ENCODE data around the gene GJB1.

GJB1 gene

DNA sequence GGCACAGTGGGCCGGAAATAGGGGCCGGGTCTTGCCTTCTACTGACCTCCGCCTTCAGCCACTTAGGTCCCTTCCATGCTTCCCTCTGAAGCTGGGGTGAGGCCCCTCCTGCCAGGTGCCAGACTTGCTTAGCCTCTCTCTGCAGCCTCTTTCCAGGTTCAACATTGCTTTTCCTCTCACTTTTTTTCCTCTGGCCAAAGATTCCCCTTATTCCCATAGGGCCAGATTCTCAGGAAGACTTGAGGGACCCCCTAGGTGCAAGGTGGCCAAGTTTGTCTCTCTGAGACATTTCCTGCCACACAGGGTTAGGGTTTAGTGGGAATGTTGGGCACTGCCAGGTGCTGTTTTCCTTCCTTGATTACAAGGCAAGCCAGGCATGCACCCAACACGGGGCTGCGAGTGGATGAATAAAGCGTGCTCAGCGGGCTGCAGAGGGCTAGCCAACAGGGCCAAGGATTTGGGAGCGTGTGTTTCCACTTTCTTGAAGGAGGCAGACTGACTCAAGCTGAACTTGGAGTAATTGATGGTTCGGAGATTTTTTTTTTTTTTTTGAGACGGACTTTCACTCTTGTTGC is 7.6 kb upstream of the GJB1 start:
- DNase-seq = no peak

DNA sequence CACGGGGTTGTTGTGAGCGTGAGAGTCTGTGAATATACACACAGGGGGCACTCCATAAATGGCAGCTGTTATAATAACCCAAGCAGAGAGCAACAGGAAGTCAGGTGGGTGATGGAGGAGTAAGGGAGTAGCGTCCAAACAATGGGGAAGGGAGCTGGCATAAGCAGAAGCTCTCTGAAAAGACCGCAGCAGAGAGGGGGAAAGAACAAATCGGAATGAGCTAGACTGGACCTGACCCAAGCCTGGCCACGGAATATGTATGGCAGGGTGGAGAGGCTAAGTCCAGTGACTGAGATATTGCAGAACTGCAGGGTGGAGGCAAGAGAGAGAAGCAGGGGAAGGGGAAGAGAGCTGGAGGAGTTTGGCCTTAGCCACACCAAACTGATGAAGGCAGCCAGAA is 6.5 kb upstream of the GJB1 start:
- no peak for DNase-seq

DNA sequence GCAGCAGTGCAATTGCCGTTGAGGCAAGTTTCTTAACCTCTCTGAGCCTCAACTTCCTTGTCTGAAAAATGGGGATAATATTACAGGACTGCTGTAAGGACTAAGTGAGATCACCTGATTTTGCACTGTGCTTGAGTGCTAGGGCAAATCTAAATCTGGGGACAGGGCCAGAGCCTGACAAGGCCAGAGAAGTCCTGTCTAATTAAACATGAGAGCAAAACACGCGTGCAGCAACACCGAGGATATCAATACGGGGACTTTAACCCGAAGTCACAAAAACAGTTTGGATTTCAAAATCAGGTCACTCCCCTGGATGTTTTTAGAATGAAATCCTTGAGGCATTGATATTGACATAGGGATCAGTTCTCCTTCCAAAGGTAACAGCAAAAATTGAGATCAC is 5.7 kb upstream of the GJB1 start:
- no peak for DNase-seq

DNA sequence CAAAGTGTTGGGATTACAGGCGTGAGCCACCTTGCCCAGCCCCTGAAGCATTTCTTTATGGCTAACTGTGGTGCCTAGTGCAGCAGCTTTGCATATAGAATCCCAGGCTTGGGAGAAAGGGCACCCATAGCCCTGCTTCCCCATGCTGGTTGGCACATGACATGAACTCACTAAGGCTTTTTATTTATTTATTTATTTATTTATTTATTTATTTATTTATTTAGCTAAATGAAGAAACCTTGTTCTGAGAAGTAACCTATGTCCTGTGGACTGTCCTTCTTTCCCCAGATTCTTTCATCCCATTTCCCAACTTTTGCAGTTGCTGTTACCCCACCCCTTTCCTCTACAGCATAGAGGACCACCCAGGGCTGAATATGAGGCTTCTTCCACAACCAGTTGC is 1.9 kb upstream of the GJB1 start:
- DNase-seq = no peak

DNA sequence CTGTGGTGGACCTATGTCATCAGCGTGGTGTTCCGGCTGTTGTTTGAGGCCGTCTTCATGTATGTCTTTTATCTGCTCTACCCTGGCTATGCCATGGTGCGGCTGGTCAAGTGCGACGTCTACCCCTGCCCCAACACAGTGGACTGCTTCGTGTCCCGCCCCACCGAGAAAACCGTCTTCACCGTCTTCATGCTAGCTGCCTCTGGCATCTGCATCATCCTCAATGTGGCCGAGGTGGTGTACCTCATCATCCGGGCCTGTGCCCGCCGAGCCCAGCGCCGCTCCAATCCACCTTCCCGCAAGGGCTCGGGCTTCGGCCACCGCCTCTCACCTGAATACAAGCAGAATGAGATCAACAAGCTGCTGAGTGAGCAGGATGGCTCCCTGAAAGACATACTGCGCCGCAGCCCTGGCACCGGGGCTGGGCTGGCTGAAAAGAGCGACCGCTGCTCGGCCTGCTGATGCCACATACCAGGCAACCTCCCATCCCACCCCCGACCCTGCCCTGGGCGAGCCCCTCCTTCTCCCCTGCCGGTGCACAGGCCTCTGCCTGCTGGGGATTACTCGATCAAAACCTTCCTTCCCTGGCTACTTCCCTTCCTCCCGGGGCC is 1.2 kb downstream of the GJB1 start:
- no peak for DNase-seq

DNA sequence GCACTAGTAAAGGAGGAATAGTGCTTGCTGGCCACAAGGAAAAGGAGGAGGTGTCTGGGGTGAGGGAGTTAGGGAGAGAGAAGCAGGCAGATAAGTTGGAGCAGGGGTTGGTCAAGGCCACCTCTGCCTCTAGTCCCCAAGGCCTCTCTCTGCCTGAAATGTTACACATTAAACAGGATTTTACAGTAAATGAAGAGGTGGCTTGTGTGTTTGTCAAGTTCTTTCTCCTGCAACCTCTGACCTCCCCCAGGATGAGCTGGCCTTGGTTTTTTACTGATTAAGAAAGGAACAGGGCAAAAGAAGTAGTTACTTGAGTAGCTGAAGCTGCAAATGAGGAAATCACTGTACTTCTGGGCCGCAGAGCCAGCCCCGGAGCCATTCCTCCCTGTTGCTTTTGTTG is 2.0 kb downstream of the GJB1 start:
- no peak for DNase-seq

DNA sequence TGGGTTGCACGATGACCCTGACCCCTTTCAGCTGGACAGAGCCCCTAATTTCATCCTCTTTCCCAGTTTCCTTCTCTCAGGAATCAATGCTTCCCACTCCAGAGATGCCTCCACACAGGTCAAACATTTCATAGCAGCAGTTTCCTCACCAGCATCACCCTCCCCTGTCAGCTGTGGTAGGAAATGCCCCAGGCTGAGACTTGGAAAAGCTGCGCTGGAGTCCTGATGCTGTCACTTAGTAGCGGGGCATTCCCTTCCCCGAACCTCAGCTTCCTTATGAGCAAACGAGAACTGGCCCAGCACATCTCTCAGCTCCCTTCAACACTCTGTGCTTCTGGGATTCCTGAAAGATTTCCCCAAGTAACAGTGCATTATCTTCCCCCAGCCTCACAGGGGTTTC is 2.7 kb downstream of the GJB1 start:
- DNase-seq = no peak

DNA sequence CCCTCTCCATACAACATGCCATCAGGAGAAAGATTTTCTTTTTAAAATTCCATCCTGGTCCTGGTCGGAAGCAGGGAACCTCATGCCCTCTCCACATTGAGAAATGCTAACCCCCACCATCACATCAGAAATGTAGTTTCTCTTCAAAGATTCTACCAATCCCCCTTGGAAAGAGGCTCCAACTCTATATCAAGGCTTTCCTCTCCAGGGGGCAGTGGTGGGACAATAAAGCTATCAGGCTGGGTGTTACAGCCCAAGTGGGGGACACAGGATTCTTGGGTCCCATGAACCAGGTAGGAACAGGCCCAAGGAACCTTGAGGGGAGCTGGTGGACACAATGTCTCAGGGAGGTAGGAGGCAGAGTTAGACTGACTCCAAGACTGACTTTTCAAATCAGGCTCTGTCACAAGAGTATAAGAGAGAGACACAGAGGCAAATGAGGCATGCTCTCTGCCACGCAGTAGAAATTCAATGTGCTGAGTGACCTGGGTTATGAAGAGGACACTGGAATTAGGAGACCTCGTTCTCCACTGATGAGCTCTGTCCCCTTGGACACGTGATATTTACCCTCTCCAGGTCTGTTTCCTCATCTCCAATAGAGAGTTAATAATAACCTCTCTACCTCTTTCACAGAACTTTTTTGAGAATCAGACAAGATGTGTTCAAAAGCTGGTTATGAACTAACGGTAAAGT is 4.5 kb downstream of the GJB1 start:
- no peak for DNase-seq

DNA sequence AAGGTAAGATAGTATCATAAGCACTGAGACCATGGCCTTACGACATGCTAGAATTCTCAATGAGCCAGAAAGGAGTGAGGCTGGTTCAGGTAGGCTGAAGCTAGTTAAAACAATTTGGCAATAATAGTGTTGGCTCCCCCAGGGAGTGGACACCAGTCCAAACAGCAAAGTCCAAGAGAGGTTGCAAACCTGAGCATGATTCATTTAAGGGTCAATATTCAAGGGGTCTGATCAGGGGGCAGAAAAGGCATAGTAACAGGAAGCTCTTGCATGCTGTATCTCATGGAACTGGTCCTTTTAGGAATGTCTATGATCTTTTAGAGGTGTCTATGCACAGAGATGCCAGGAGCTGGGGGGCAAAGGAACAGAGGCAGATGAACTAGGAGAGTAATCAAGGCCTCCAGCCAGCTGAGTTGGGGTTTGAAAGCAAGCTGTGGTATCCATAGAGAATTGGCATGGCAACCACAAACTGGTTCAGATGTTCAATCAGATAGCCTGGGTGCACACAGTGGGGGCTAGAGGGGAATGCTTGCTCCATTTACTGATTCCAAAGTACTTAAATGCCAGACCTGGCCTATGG is 5.1 kb downstream of the GJB1 start:
- no peak for DNase-seq

DNA sequence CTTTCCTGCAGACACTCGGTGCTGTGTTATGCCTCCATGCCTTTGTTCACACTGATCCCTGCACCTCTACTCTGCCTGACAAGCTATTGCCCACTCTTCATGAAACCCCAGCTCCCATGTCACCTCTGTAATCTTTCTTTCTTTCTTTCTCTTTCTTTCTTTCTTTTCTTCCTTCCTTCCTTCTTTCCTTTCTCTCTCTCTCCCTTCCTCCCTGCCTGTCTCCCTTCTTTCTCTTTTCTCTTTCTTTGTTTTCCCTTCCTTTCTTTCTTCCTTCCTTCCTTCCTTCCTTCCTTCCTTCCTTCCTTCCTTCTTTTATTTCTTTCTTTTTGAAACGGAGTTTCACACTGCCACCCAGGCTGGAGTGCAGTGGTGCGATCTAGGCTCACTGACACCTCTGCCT is 12.5 kb downstream of the GJB1 start:
- no peak for DNase-seq

DNA sequence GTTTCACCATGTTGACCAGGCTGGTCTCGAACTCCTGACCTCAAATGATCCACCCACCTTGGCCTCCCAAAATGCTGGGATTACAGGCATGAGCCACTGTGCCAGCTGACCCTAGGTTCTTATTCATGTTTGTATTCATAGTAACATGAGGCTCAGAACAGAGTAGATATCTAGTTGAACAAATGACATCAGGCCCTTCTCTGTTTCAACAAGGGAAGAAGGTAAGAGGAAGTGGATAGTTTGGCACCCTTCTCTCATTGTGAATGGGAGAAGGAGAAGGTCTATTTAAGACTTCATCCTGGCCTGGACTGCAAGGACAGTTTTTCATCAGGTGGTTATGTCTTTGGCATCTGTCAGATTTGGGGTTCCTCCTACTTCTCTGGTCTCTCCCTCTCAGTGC is 13.8 kb downstream of the GJB1 start:
- no peak for DNase-seq

DNA sequence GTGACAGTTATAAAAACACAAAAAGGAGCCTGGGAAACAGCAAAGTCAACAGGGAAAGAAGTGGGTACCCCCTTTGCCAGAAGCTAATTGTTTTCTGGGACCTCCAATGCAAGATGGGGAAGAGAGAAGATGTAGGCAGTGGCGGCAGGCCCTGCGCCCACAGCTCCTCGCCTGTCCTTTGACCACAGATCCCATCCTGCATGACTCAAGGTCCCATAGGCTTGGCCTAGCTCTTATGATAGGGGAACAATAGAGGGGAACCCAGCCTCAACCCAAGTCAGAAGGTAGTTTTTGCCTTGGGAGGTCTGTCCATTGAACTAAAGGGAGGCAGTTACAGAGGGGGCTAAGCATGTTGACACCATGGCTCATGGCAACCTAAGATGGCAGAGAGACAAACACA is 16.8 kb downstream of the GJB1 start:
- DNase-seq = no peak

DNA sequence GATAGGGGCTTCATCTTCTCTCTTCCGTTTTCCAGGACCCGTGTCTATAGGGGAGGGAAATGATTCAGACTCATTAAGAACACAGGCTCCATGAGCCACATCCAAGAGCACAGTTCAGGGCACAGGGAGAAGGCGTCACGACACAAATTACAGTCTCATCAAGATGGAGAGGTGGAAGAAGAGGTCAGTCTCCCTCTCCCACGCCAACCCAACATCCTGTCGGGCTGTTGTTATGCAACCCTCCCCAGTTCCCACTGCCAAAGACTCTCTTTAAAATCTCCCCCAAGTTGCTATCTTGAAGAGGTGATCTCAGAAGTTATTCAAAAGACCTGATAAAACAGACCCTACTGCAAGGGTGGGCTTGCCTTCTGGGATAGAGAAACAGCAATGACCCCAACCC is 18.3 kb downstream of the GJB1 start:
- DNase-seq = no peak

DNA sequence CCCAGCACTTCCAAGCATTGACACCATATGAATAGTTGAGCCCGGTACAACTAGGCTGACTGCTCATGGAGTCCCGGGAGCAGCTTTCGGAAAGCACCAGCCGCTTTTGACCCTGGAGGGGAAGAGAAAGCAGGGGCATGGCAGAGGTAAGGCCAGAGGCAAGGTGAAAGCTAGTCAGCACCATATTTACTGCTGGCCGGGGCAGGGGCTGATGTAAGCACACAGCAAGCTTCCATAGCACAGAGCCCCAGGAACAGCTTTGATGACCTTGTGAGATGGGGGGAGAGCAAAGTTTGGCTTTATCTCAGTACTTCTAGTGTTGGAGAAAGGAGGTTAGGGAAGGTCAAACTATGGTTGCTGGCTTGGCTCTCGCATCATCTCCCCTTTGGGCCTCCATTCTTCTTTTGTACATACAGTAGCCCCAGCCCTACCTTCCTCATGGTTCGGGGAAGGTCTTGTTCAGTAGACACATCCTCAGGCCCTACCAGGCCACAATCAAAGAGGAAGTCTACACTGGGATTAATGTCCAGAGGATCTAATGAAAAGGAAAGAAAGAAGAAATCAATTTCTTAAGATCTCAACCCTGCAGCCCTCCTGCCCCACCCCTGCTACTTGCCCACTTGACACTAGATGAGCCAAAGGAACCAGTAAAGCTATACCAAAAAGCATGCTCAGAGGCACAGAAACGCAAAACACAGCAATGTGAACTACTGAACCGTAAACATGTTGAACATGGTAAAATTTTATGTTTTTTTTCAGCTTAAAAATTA is 21.5 kb downstream of the GJB1 start:
- DNase-seq = no peak

DNA sequence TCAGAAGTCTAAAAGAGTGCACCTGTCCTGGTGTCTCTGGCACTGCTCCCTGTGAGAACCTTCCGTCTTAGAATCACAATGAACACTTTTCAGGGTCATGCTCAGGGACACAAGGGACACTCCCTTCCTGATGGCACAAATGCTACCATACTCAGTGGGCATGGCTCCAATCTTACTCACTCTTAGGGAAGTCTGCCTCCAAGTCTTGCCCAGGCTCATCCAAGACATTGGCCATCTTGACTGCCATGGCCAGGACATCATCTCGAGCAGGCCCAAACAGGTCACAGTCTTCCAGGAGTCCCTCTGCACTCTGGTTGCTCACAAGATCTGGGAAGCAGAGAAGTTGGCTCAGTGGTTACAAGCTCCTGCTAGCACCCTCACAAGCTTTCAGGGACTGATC is 22.1 kb downstream of the GJB1 start:
- no peak for DNase-seq

DNA sequence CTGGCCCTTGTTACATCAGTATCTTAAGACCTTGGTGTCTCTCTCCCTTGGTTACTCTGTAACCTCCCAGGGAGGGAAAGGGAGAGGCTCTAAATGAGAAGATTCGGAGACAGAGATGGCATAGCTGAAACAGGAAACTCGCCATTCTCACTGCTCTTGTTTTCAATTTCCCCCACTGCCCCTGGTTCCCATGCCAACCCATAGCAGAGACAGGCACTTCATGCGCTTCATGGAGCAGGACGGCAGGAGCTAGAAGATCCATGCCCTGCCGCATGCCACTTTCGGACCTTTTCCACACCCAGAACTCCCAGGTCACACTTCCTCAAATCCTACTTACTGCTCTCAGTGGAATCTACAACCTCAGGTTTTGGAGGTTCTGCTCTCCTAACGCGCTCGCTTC is 27.8 kb downstream of the GJB1 start:
- DNase-seq = no peak

DNA sequence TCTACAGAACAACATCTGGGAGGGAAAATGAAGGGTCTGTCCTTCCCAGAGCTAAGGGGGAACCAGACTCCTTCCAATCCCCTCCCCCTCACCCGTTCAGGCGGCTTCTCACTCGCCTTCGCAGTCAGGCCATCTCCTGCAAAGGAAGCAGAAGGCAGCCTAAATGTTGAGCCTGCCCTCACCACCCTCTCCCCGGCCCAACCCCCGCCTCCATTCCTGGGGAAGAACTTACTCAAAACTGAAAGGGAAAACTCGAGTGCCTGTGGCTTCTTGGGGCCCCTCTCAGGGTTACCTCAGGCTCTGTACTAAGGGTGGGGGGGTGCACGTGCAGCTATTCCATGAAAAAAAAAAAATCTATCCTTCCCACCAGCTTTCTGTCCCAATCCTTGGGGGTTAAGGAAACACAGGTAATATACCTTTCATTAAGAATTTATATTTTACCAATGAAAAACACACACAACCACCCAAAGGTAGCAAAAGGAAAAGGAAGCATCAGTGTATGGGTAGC is 28.5 kb downstream of the GJB1 start:
- DNase-seq = peak; percentile 36

DNA sequence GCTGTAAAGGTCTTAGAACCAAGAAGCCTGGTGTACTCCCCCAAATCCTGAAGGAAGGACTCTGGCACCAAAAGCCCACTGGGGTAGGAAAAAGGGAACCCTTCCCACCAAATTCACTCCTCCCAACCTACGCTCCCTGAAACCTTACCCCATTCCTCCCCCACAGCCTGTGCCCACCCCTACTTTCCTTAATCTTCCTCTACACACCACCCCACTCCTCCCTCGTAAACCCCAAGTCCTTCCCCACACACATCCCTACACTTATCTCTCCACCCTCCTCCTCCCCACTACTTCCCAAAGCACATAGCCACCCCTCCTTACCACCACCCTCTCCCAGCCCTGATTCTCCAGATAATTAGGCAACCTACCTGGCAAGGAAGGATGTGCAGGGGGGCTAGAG is 29.2 kb downstream of the GJB1 start:
- no peak for DNase-seq

DNA sequence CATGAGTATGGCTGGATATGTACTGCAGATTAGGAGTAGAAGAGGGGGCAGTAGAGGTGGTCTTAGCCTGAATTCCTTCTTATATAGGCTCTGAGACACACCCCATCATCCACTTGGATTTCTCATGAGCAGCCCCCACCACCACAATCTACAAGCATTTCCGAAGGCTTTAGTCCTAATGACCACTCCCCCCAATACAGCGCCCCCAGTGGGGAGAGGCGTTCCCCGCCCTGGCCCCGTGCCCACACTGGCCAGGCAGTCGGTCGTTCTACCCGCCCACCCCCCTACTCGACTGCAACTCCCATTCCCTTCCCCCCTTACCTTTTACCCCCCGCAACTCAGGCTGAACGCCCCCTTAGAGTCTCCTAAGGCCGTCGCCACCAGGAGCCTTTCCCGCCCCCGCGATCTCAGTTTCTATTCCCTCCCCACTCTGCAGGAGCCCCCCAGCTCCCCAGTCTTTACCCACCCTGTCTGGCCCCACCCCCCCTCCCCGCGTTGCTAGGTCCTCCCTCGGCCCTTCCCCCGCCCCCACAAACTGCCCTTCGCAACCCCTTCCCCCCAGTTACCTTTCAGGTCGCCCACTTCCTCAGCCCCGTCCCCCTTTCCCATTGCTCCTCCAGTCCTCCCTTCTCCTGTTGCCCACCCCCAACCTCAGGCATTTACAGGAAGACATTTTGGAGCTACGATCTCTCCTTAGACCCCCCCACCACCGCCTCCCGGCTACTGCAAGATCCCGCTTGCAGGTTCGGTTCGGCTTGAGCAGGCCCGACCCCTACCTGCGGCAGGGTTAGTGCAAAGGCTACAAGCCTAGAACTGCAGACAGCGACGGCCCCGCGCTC is 30.4 kb downstream of the GJB1 start:
- DNase-seq = peak; percentile 29

DNA sequence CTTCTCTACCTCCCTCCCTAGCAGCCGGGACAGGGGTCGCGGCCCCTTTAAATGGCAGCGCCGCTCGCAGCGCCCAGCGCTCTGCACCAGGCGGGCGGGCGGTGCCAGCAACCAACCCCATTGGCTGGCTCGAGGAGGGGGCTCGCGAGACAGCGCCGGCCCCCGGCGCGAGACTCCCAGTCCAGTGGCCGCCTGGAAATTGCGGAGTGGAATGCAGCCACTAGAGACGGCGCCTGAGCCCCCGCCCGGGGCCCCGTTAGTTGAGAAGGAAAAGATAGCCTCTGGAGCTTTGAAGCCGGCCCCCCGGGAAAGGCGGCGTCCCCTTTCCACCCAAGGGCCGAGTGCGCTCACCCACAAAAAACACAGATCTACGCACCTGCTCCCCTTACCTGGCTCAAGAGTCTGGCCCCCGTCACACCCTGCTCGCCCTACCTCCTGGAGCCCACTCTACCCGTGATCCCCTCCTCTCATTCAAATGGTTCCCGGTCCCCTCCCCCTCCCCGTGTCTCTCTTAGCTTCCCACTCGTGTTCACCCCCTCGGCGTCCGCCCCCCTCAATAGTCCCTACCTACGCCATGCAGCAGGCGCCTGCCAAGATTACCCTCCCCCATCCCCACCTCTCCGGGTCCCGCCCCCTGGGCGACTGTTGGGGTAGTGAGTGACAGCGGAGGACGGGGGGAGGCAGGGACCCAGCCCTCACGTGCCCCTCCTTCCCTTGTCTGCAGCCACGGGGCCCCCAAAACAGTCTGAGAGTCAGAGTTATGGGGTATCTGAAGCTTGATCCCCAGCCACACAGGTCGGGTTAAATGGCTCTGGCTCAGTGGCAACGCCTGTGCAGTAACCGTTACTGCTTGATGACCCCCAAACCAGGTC is 31.3 kb downstream of the GJB1 start, which contains the start of gene ZMYM3:
TSS of gene ZMYM3 (minus strand) at position 49 of the 872 bp plus-strand sequence. CDS start 885 bp downstream, outside the sequence.
- DNase-seq = peak; percentile 74

DNA sequence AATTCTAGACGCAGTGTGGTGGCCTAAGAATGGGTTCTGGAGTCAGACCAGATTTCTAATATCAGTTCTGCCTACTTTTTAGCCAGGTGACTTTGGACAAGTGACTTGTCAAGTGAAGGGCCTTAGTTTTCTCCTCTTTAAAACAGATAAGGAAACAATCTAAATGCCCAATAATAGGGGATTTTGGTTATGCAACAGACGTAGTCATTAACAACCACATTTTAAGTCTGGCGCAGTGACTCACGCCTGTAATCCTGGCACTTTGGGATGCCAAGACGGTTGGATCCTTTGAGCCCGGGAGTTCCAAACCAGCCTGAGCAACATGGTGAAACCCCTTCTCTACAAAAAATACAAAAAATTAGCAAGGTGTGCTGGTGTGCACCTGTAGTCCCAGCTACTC is 33.0 kb downstream of the GJB1 start:
- no peak for DNase-seq
